Small intestine (tissue), 7 donors: Measurements from ENCODE around the gene RAD51B. TPM values are rescaled to one million over a fixed set of nuclear protein-coding genes. Genes with fewer than 3 reads are reported as not detected.

Source experiments
- DNase-seq, 2 donors: peaks; one replicate each; pipeline versions ENCODE4 v3.0.0 to v3.0.0-alpha.2; 2013
- FAIRE-seq: peaks from 2 replicates; lab custom pipeline; 2012; peaks lifted over from hg19 to GRCh38; lab: Jason Lieb, UNC
- H3K27ac ChIP-seq, 3 donors: one replicate each; pipeline ENCODE4 v1.5.1; 2013; ENCODE audit warnings: low read length in 2 of 3, mild to moderate bottlenecking in 2 of 3, control low read depth in 1 of 3, inconsistent platforms in 1 of 3, low read depth in 1 of 3, moderate library complexity in 1 of 3
- H3K27me3 ChIP-seq, 3 donors: one replicate each; pipeline ENCODE4 v1.6.1; 2013; ENCODE audit warnings: low read length in 3 of 3, inconsistent platforms in 1 of 3; ENCODE audit not compliant: control insufficient read depth in 3 of 3, insufficient read depth in 3 of 3
- H3K36me3 ChIP-seq, 3 donors: one replicate each; pipeline ENCODE4 v1.6.1; 2013; ENCODE audit warnings: low read length in 3 of 3, inconsistent platforms in 1 of 3, low read depth in 1 of 3, mild to moderate bottlenecking in 1 of 3, moderate library complexity in 1 of 3; ENCODE audit not compliant: control insufficient read depth in 3 of 3, insufficient read depth in 2 of 3
- H3K4me1 ChIP-seq, 3 donors: one replicate each; pipeline ENCODE4 v1.6.1; 2013; ENCODE audit warnings: low read length in 2 of 3, inconsistent platforms in 1 of 3, low read depth in 1 of 3, mild to moderate bottlenecking in 1 of 3, moderate library complexity in 1 of 3; ENCODE audit not compliant: control insufficient read depth in 3 of 3, insufficient read depth in 2 of 3
- H3K4me3 ChIP-seq, 3 donors: one replicate each; pipeline ENCODE4 v1.5.1; 2013; ENCODE audit warnings: low read length in 3 of 3, control low read depth in 1 of 3, inconsistent platforms in 1 of 3, low read depth in 1 of 3, mild to moderate bottlenecking in 1 of 3, moderate library complexity in 1 of 3
- H3K9me3 ChIP-seq, 2 donors: one replicate each; pipeline ENCODE4 v1.6.1; 2013; ENCODE audit warnings: low read depth in 1 of 2, low read length in 1 of 2; ENCODE audit not compliant: control insufficient read depth in 2 of 2, insufficient read depth in 1 of 2
- WGBS, 3 donors: extraction: QIAGEN DNeasy Blood & Tissue Kit; methylation state at CpG; one replicate each; pipeline ENCODE4 v1.1.7; 2013; 5-methylcytosine and 5-hydroxymethylcytosine counted together
- polyA plus RNA-seq, 4 donors: library from polyadenylated mRNA; stranded (reverse) in 3 of 4; unstranded in 1 of 4; fragments of 200-250 nt in 3 of 4; fragments of 120-200 nt in 1 of 4; gene quantifications; one replicate each; pipeline versions ENCODE4 v1.2.1 to v1.2.3, GENCODE V29; 2013
- donor health status: healthy with polysubstance abuse.
- donor health status: control.
- donor health status: control.
- donor health status: Bipolar disorder and iron deficiency.
- donor health status: healthy.

Gene RAD51B
- polyA plus RNA-seq, 4 donors, result 1.1 to 9.0 (median 4.1) TPM

- Histone ChIP-seq H3K4me3 (no peak overlapping the region), H3K27me3 (no peaks in the 10 kb centered on the region), H3K9me3 (peaks cover 0 to 14% of the 10 kb centered on the region in 2 donors), H3K36me3 (no peaks in the 10 kb centered on the region), H3K27ac (peak overlapping the region in 2 of 3 donors; percentile 55 to 63), H3K4me1 (peaks cover 0 to 34% (median 8%) of the 10 kb centered on the region in 3 donors)
- WGBS, 3 donors, result 84 to 95% (median 92%) methylated on average over 11 of the region's 11 CpGs
- DNase-seq (no peak), FAIRE-seq (no peak)
These were observed 543.9 kb downstream of the RAD51B start for GRCh38 chr14:68363466-68363842.

DNA sequence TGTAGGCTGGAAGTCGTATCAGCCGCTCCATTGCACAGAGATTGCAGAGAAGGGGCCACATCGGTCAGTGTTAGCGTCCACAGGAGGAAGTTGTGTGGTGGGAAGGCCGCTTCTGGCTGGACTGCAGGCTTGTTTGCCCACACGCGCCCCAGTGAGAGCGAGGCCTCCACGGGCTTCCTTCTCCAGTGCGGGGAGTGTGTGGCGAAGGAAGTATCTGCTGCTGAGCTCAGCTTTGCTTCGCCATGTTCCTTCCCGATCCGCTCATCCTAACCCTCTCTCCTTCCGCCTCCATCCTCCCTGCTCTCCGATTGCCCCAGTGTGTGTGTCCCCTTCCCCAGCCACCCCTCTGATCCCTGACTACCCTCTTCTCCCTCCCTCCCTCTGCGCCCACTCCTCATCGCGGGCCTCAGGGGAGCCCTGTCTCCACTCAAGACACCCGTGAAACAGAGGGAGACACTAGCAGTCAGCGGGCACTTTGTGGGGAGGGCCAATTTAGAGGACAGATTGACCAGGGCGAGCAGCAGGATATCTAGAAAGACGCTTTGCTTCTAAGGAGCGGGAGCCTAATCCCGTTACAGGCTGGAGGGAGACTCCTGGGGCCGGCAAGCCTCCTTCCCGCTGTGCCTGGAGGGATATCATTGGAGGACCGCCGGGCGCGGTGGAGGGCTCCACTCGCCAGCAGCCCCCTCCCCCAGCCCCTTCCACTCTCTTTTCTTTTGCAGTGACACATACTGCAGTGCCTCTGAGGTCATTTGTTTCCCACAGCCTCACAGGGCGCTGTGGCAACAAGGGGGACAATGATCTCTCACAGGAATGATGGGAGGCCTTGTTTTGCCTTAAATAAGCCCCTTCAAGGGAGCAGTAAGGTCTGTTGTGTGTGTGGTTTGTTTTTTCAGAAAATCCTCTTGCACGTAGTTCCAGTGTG is 544.5 kb downstream of the RAD51B start:
- 82 to 95% (median 95%) methylated on average over 32 to 34 of the region's 34 CpGs for WGBS, 3 donors
- DNase-seq, result no peak
- H3K36me3 ChIP-seq, result no peaks in the 10 kb centered on the region
- H3K9me3 ChIP-seq, result peaks cover 0 to 14% of the 10 kb centered on the region in 2 donors
- no peaks in the 10 kb centered on the region for H3K27me3 ChIP-seq
- no peak for FAIRE-seq
- no peak overlapping the region for H3K4me3 ChIP-seq
- peaks cover 0 to 32% (median 8%) of the 10 kb centered on the region in 3 donors for H3K4me1 ChIP-seq
- H3K27ac ChIP-seq, result peak overlapping the region in 2 of 3 donors; percentile 55 to 63

DNA sequence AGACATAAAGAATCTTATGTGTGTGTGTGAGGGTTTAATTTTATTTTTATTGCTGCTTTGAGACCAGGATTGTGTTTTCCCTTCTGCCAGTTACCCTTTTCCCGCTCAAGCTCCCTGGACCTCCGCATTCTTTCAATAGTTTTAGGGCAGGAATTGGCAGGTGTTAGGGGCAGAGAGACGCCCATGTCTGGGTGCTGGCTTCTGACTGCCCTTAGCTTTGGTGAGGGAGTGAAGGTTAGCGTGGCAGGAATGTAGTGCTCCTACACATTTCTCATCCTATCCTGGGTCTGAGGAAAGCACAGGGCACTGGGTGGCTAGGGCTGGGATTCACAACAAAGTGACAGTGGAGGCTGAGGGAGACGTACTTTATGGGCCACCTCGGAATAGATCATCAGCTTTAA is 545.2 kb downstream of the RAD51B start:
- DNase-seq, result no peak
- H3K36me3 ChIP-seq, result no peaks in the 10 kb centered on the region
- H3K4me3 ChIP-seq, result no peak overlapping the region
- no peak for FAIRE-seq
- 49 to 77% (median 76%) methylated on average over 6 of the region's 6 CpGs for WGBS, 3 donors
- H3K27me3 ChIP-seq, result no peaks in the 10 kb centered on the region
- peaks cover 3 to 31% (median 6%) of the 10 kb centered on the region in 3 donors for H3K4me1 ChIP-seq
- peaks cover 0 to 14% of the 10 kb centered on the region in 2 donors for H3K9me3 ChIP-seq
- H3K27ac ChIP-seq, result peak overlapping the region in 2 of 3 donors; percentile 35 to 63

GRCh38 chr14:68365228-68365627 is 545.6 kb downstream of the RAD51B start:
- WGBS, 3 donors, result 84 to 93% (median 88%) methylated on average over 3 of the region's 3 CpGs
- no peak overlapping the region for H3K4me3 ChIP-seq
- FAIRE-seq, result no peak
- no peaks in the 10 kb centered on the region for H3K36me3 ChIP-seq
- peak overlapping the region in 2 of 3 donors; percentile 35 to 63 for H3K27ac ChIP-seq
- peaks cover 3 to 30% (median 3%) of the 10 kb centered on the region in 3 donors for H3K4me1 ChIP-seq
- no peak for DNase-seq
- no peaks in the 10 kb centered on the region for H3K27me3 ChIP-seq
- peaks cover 0 to 14% of the 10 kb centered on the region in 2 donors for H3K9me3 ChIP-seq

DNA sequence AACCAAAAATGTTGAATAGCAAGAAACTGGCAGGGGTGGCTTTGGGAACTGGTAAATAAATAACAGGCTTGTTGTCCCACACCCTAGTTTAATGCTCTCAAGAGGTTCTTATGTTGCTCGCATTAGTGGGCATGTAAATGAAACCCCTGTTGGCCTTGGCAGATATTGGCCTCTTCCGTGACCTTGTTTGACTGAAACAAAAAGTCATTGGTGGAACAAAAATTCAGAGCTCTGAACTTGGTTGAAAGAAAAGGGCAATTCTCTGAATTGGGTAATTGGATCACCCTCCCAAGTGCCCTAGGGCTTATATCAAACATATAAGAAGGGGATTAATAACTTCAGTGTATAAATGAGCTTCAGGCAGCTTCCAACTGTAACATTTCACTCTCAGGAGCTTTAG is 547.1 kb downstream of the RAD51B start:
- Histone ChIP-seq H3K4me1 (peaks cover 3 to 21% (median 3%) of the 10 kb centered on the region in 3 donors), H3K9me3 (peaks cover 0 to 8% of the 10 kb centered on the region in 2 donors), H3K27me3 (no peaks in the 10 kb centered on the region), H3K4me3 (no peak overlapping the region), H3K27ac (no peak overlapping the region), H3K36me3 (no peaks in the 10 kb centered on the region)
- 93 to 98% (median 94%) methylated on average over 2 of the region's 2 CpGs for WGBS, 3 donors
- DNase-seq, result no peak
- FAIRE-seq, result no peak

GRCh38 chr14:68367536-68367935 is 548.0 kb downstream of the RAD51B start:
- Histone ChIP-seq H3K4me3 (no peak overlapping the region), H3K36me3 (no peaks in the 10 kb centered on the region)

DNA sequence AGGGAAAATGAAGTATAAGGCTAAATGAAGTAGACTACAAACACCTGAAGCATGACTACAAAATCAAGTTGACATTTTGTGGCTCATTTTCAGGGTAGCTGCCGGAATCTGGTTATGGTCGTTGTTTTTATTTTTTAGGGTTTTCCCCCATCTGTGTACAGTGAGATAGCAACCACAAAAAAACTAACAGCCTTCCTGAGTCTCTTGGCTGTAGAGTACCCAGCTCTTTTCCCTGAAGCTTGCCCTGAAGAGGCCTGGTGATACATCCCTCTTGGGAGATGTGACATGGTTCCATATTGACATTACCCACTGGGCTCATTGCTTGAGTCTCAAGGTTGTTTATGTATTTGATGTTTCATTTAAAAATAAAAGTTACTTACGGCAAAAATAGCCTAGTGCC is 549.3 kb downstream of the RAD51B start:
- 69 to 94% (median 79%) methylated on average over 3 of the region's 3 CpGs for WGBS, 3 donors
- Histone ChIP-seq H3K27me3 (no peaks in the 10 kb centered on the region), H3K4me1 (peaks cover 3 to 17% (median 3%) of the 10 kb centered on the region in 3 donors), H3K36me3 (no peaks in the 10 kb centered on the region), H3K4me3 (no peak overlapping the region), H3K9me3 (peaks cover 0 to 3% of the 10 kb centered on the region in 2 donors), H3K27ac (peak overlapping the region in 2 of 3 donors; percentile 32 to 66)
- no peak for DNase-seq
- FAIRE-seq, result no peak

More at GRCh38 chr14:68367536-68367935, 548.0 kb downstream of the RAD51B start:
- no peak overlapping the region for H3K27ac ChIP-seq
- 74 to 90% (median 88%) methylated on average over 5 of the region's 5 CpGs for WGBS, 3 donors
- H3K4me1 ChIP-seq, result peaks cover 3 to 21% (median 3%) of the 10 kb centered on the region in 3 donors
- H3K9me3 ChIP-seq, result peaks cover 0 to 8% of the 10 kb centered on the region in 2 donors
- DNase-seq (no peak), FAIRE-seq (no peak)
- no peaks in the 10 kb centered on the region for H3K27me3 ChIP-seq

DNA sequence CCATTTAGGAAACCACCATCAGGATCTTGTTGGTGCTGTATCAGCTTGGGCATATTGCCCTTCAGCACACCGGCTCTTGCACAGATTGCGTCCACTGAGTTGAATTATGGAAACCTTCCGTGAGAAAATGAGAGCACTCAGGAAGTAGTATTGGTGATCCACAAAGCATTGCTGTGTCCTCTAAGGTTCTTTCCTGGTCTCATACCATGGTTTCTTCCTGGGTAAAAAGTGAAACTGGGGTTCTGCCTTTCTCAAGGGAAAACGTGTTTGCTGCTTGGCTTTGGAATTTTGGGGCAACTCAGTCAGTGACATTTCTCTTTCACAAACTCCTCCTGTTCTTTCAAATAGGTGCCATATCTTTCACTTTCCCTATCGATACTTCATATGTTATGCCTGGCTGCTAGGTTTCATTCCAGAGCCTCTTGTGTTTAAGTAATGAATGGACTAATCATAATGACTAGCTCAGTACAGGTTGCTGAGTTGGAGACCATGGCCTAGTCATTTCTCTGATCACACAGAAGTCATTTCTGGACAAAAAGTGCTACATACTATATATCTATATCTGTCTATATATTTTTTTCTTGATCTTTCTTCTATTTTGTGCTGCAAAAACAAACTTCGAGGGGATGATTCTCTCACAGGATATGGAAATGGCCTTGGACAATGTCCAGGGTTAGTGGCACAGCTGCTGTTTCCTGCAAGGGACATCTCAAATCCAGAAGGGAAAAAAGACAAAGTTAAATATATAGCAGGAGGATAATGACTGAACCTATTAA is 549.9 kb downstream of the RAD51B start:
- H3K9me3 ChIP-seq, result no peaks in the 10 kb centered on the region
- 55 to 61% (median 61%) methylated on average over 6 of the region's 6 CpGs for WGBS, 3 donors
- peaks cover 3 to 11% (median 3%) of the 10 kb centered on the region in 3 donors for H3K4me1 ChIP-seq

More for the DNA sequence above, 549.9 kb downstream of the RAD51B start:
- FAIRE-seq (no peak), DNase-seq (no peak)
- Histone ChIP-seq H3K36me3 (no peaks in the 10 kb centered on the region), H3K27me3 (no peaks in the 10 kb centered on the region), H3K4me3 (no peak overlapping the region), H3K27ac (peak overlapping the region in 2 of 3 donors; percentile 32 to 66)
